DOHH2 (cell line): ENCODE data around the gene KANSL3.
A peak's percentile ranks its signal among the peaks of the same experiment; 100 is the strongest.

ENCODE experiments used
- H3F3A ChIP-seq: fragments of 200-600 bp; sonication (generic), shearing (Covaris generic); 2 replicates; pipeline ENCODE4 v1.6.0; 2016; ENCODE audit warnings: antibody characterized with exemption, mild to moderate bottlenecking; ENCODE audit not compliant: control insufficient read depth, insufficient read depth
- H3K27ac ChIP-seq: fragments of 200-600 bp; sonication (generic); 2 replicates; pipeline ENCODE4 v1.5.1; 2014; ENCODE audit warnings: low read depth, mild to moderate bottlenecking, low read length, moderate library complexity
- H3K27me3 ChIP-seq: fragments of 200-600 bp; sonication (generic); 2 replicates; pipeline ENCODE4 v1.6.1; 2014; ENCODE audit warnings: mild to moderate bottlenecking, low read length, mixed read lengths; ENCODE audit not compliant: control insufficient read depth
- H3K36me3 ChIP-seq: fragments of 200-600 bp; sonication (generic); 2 replicates; pipeline ENCODE4 v1.6.1; 2014; ENCODE audit warnings: mild to moderate bottlenecking, low read length, moderate library complexity, mixed read lengths; ENCODE audit not compliant: control insufficient read depth
- H3K4me1 ChIP-seq: fragments of 200-600 bp; sonication (generic); 2 replicates; pipeline ENCODE4 v1.6.1; 2014; ENCODE audit warnings: mild to moderate bottlenecking, low read length, mixed read lengths; ENCODE audit not compliant: control insufficient read depth
- H3K4me2 ChIP-seq: fragments of 200-600 bp; sonication (generic); 2 replicates; pipeline ENCODE4 v1.6.0; 2014; ENCODE audit warnings: mild to moderate bottlenecking, low read length, moderate library complexity
- H3K4me3 ChIP-seq: fragments of 200-600 bp; sonication (generic); 2 replicates; pipeline ENCODE4 v1.5.1; 2014; ENCODE audit warnings: mild to moderate bottlenecking, low read length, mixed read lengths
- H3K79me2 ChIP-seq: fragments of 200-600 bp; sonication (generic); 2 replicates; pipeline ENCODE4 v1.6.1; 2014; ENCODE audit warnings: mild to moderate bottlenecking, low read length, mixed read lengths; ENCODE audit not compliant: control insufficient read depth
- H3K9me2 ChIP-seq: fragments of 200-600 bp; sonication (generic); replicated peaks from 2 replicates; pipeline ENCODE4 v1.6.1; 2014; ENCODE audit warnings: mild to moderate bottlenecking, low read length, mixed read lengths; ENCODE audit not compliant: control insufficient read depth
- H3K9me3 ChIP-seq: fragments of 200-600 bp; sonication (generic); 2 replicates; pipeline ENCODE4 v1.6.1; 2014; ENCODE audit warnings: antibody characterized with exemption, low read length, mixed read lengths; ENCODE audit not compliant: control insufficient read depth, insufficient read depth
- H4K20me1 ChIP-seq: fragments of 200-600 bp; sonication (generic); 2 replicates; pipeline ENCODE4 v1.6.0; 2014; ENCODE audit warnings: low read depth, mild to moderate bottlenecking, antibody characterized with exemption, low read length, moderate library complexity; ENCODE audit not compliant: control insufficient read depth, insufficient read depth
- CTCF ChIP-seq: fragments of 200-600 bp; sonication (generic); IDR thresholded peaks from one replicate; pipeline ENCODE4 v1.5.1; 2014; ENCODE audit warnings: antibody characterized with exemption, mild to moderate bottlenecking, low read depth, low read length; ENCODE audit not compliant: poor library complexity, severe bottlenecking
- EZH2phosphoT487 ChIP-seq: fragments of 200-600 bp; sonication (generic); IDR thresholded peaks from 2 replicates; pipeline ENCODE4 v1.6.1; 2017; ENCODE audit warnings: borderline replicate concordance, mild to moderate bottlenecking, antibody characterized with exemption, low read length, moderate library complexity, mixed read lengths

Gene KANSL3

GRCh38 chr2:96638144-96639121 lies at the start of gene KANSL3:
KANSL3 (minus strand) TSS chr2:96638312; CDS start chr2:96637135, 1,177 bp downstream.
- H3K27me3 ChIP-seq, result no peaks in the 10 kb centered on the region
- no peaks in the 10 kb centered on the region for H3K9me3 ChIP-seq
- H3K4me3 ChIP-seq, result peak within 1 kb of the TSS; percentile 80
- H3F3A ChIP-seq, result no peaks in the 10 kb centered on the region
- peak within 1 kb of the TSS; percentile 61 for H3K4me2 ChIP-seq
- H4K20me1 ChIP-seq, result peaks cover 9% of the 10 kb centered on the region; the same call in 1 of the 2 replicates
- TF ChIP-seq EZH2phosphoT487, result no peak
- no peak for TF ChIP-seq CTCF
- H3K4me1 ChIP-seq, result peaks cover 28% of the 10 kb centered on the region
- H3K79me2 ChIP-seq, result peaks cover 44% of the 10 kb centered on the region
- H3K27ac ChIP-seq, result peak within 1 kb of the TSS; percentile 11; the same call in 1 of the 2 replicates
- H3K36me3 ChIP-seq, result peaks cover 34% of the 10 kb centered on the region
- no peaks in the 10 kb centered on the region for H3K9me2 ChIP-seq

GRCh38 chr2:96687266-96687665 lies 49.2 kb upstream of the KANSL3 start:
- Histone ChIP-seq H3K4me2 (no peak overlapping the region), H3K79me2 (no peaks in the 10 kb centered on the region), H3K27me3 (peaks cover 3% of the 10 kb centered on the region), H3K36me3 (no peaks in the 10 kb centered on the region), H3K9me2 (no peaks in the 10 kb centered on the region), H3K9me3 (no peaks in the 10 kb centered on the region), H3K27ac (no peak overlapping the region), H3K4me3 (no peak overlapping the region), H3K4me1 (no peaks in the 10 kb centered on the region), H4K20me1 (no peaks in the 10 kb centered on the region), H3F3A (no peaks in the 10 kb centered on the region)
- no peak for TF ChIP-seq EZH2phosphoT487
- TF ChIP-seq CTCF, result no peak

- Histone ChIP-seq H3K79me2 (no peaks in the 10 kb centered on the region), H3K4me3 (no peak overlapping the region), H3K27me3 (peaks cover 3% of the 10 kb centered on the region), H3K9me2 (no peaks in the 10 kb centered on the region), H3K36me3 (no peaks in the 10 kb centered on the region), H3K9me3 (no peaks in the 10 kb centered on the region), H3K4me1 (no peaks in the 10 kb centered on the region), H3F3A (no peaks in the 10 kb centered on the region), H3K27ac (no peak overlapping the region), H3K4me2 (no peak overlapping the region), H4K20me1 (no peaks in the 10 kb centered on the region)
- TF ChIP-seq CTCF (no peak), EZH2phosphoT487 (no peak)
Measured at GRCh38 chr2:96685577-96686459, 47.7 kb upstream of the KANSL3 start.
